K562 (cell line): Measurements from ENCODE around the gene KLHL29.

Source experiments
- CBX8 ChIP-seq: fragments of 200-600 bp; sonication (generic); IDR thresholded peaks from 2 replicates; pipeline ENCODE4 v1.6.1; 2012; ENCODE audit warnings: borderline replicate concordance, mixed run types, low read depth, mild to moderate bottlenecking, moderate library complexity, mixed read lengths, low read length, control low read depth, inconsistent platforms; ENCODE audit not compliant: poor library complexity, severe bottlenecking; ENCODE audit errors: extremely low read depth
- CREB1 ChIP-seq, 2 experiments: sonication (generic) in 1 of 2; formaldehyde crosslinking in 1 of 2; IDR thresholded peaks; 2 replicates each; pipeline versions ENCODE4 v1.6.1 to v1.8.0; 2012 to 2022; ENCODE audit warnings: inconsistent platforms in 1 of 2, mild to moderate bottlenecking in 1 of 2, missing genetic modification reagents in 1 of 2, moderate library complexity in 1 of 2
- CTCF ChIP-seq, 3 experiments: IDR thresholded peaks in 2 of 3; conservative IDR thresholded peaks in 1 of 3; 2 replicates each; pipeline ENCODE4 v1.5.1; 2011 to 2012; ENCODE audit warnings: low read length in 3 of 3, mild to moderate bottlenecking in 3 of 3, control low read depth in 2 of 3, improper control_type of control experiment in 1 of 3, inconsistent platforms in 1 of 3, low read depth in 1 of 3, mixed read lengths in 1 of 3, moderate library complexity in 1 of 3; ENCODE audit not compliant: insufficient read depth in 2 of 3
- KDM2B ChIP-seq: fragments of 250-450 bp; sonication (Bioruptor Pico); IDR thresholded peaks from 2 replicates; pipeline ENCODE4 v1.8.0; 2021; ENCODE audit warnings: mild to moderate bottlenecking, moderate library complexity
- PPARD ChIP-seq: fragments of 250-450 bp; sonication (Bioruptor Pico); IDR thresholded peaks from 2 replicates; pipeline ENCODE4 v1.8.0; 2022; ENCODE audit warnings: inconsistent platforms, mild to moderate bottlenecking, moderate library complexity
- SMARCA5 ChIP-seq: fragments of 450-650 bp; IDR thresholded peaks from 2 replicates; pipeline ENCODE4 v1.6.1; 2016
- STAT6 ChIP-seq: sonication (generic); formaldehyde crosslinking; IDR thresholded peaks from 2 replicates; pipeline ENCODE4 v1.8.1; 2023; ENCODE audit warnings: mild to moderate bottlenecking, missing genetic modification reagents
- THRA ChIP-seq: fragments of 450-650 bp; IDR thresholded peaks from 2 replicates; pipeline ENCODE4 v1.6.1; 2017; ENCODE audit warnings: mild to moderate bottlenecking, moderate library complexity
- ZFP91 ChIP-seq: sonication (generic); formaldehyde crosslinking; IDR thresholded peaks from 2 replicates; pipeline ENCODE4 v1.8.0; 2022; ENCODE audit warnings: mild to moderate bottlenecking, missing genetic modification reagents
- ZNF3 ChIP-seq: fragments of 250-450 bp; sonication (Bioruptor Pico); IDR thresholded peaks from 2 replicates; pipeline ENCODE4 v1.5.0; 2021; ENCODE audit warnings: mild to moderate bottlenecking, moderate library complexity
- TF ChIP-seq, protein P1 (sequence below): fragments of 450-650 bp; IDR thresholded peaks from 2 replicates; pipeline ENCODE4 v1.6.1; 2016; ENCODE audit warnings: antibody characterized with exemption

DNA sequence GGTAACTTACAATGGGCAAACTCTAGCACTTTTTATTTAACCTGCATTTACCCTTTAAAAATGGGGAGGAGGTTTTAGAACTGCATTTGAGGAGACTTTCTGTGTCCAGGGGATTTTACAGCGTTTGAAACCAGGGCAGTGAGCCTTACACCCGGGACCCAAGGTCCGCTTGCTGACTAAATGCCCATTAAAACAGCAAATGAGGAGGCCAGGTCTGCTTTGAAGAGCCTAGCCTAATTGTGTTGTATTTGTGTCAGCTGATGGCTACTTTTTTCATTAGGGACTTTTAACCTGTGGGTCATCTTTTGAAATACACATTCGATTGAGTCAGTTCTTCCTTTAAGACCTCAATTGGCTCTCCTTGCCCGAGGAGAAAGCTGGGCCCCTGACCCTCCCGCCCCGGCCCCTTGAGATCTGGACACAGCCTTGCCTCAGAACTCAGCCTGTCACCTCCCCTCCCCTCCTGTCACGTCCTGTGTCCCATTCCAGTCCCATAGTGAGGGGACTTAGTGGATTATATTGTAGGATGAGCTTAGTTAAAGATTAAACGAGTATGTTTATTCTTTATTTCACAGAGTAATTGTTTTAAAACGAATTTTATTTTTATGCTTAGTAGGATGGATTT, 69.0 kb downstream of the KLHL29 start:
- TF ChIP-seq THRA, result no peak
- TF ChIP-seq CBX8, result peak; percentile 82
- no peak for TF ChIP-seq ZFP91 (CRISPR knock-in tag)
- TF ChIP-seq, protein P1, sequence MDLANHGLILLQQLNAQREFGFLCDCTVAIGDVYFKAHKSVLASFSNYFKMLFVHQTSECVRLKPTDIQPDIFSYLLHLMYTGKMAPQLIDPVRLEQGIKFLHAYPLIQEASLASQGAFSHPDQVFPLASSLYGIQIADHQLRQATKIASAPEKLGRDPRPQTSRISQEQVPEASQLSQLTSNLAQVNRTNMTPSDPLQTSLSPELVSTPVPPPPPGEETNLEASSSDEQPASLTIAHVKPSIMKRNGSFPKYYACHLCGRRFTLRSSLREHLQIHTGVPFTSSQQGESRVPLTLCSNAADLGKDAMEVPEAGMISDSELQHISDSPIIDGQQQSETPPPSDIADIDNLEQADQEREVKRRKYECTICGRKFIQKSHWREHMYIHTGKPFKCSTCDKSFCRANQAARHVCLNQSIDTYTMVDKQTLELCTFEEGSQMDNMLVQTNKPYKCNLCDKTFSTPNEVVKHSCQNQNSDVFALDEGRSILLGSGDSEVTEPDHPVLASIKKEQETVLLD, result no peak
- TF ChIP-seq CREB1 (IDR thresholded peaks at IDR 0.05), result no peak
- no peak for TF ChIP-seq CREB1 (CRISPR knock-in tag; IDR thresholded peaks at IDR 0.05)
- TF ChIP-seq CTCF (IDR thresholded peaks at IDR 0.05 in 2 of 3, conservative IDR thresholded peaks at IDR 0.05 in 1 of 3; ENCODE audit: insufficient read depth in 2 of 3, low read depth in 1 of 3, low read length in 3 of 3), result no peak
- TF ChIP-seq STAT6, result no peak
- no peak for TF ChIP-seq KDM2B (CRISPR knock-in tag)
- no peak for TF ChIP-seq ZNF3 (CRISPR knock-in tag)
- TF ChIP-seq PPARD (CRISPR knock-in tag), result no peak
- no peak for TF ChIP-seq SMARCA5
